GM19099 (cell line): ENCODE measurements around the gene HOXA6.

Experiments
- POLR2A ChIP-seq: IDR thresholded peaks from 3 replicates; pipeline ENCODE4 v1.6.1; 2011; ENCODE audit warnings: low read depth; ENCODE audit not compliant: insufficient read length; ENCODE audit errors: extremely low read depth

The HOXA6 gene

GRCh38 chr7:27152816-27153442 is 5.4 kb upstream of the HOXA6 start:
- TF ChIP-seq POLR2A: no peak

- TF ChIP-seq POLR2A: no peak
These were observed 4.6 kb upstream of the HOXA6 start, which contains the start of gene HOXA3 for GRCh38 chr7:27151931-27152815. Gene HOXA3, minus strand, starts transcription at chr7:27152583. Its CDS starts 41,943 bp downstream, at chr7:27110640.

GRCh38 chr7:27151341-27151930 is 3.9 kb upstream of the HOXA6 start:
- no peak for TF ChIP-seq POLR2A

GRCh38 chr7:27150568-27151340 is 3.2 kb upstream of the HOXA6 start:
- TF ChIP-seq POLR2A: no peak

- TF ChIP-seq POLR2A: no peak
These were observed 2.4 kb upstream of the HOXA6 start for GRCh38 chr7:27149842-27150567.

- no peak for TF ChIP-seq POLR2A
These were observed 1.4 kb upstream of the HOXA6 start for GRCh38 chr7:27148756-27149641.

GRCh38 chr7:27148031-27148755 is 619 bp upstream of the HOXA6 start:
- no peak for TF ChIP-seq POLR2A

- TF ChIP-seq POLR2A: no peak
These were observed 929 bp downstream of the HOXA6 start for GRCh38 chr7:27146491-27147198.

GRCh38 chr7:27145914-27146412 is 1.6 kb downstream of the HOXA6 start:
- TF ChIP-seq POLR2A: no peak

GRCh38 chr7:27145165-27145913 is 2.2 kb downstream of the HOXA6 start:
- no peak for TF ChIP-seq POLR2A

GRCh38 chr7:27144781-27145164 is 2.8 kb downstream of the HOXA6 start:
- TF ChIP-seq POLR2A: no peak
